HG03520 (cell line): Measurements from ENCODE around the gene ADARB2.
"Not testable (repeated sequence)": the region's sequence is repeated elsewhere in the genome, so short reads cannot be mapped to it uniquely, and the experiment has no call there.

ENCODE experiments used
- ATAC-seq: cut with Tn5 transposase; IDR thresholded peaks from one replicate; pipeline ENCODE4 v1.9.1; 2021; ENCODE audit warnings: mild to moderate bottlenecking, moderate library complexity; ENCODE audit not compliant: unreplicated experiment

Gene ADARB2

GRCh38 chr10:1171586-1171985 is 565.7 kb downstream of the ADARB2 start:
- no peak for ATAC-seq

GRCh38 chr10:1171182-1171581 is 566.1 kb downstream of the ADARB2 start:
- ATAC-seq, result no peak

- no peak for ATAC-seq
These were observed 566.5 kb downstream of the ADARB2 start for GRCh38 chr10:1170867-1171180.

GRCh38 chr10:1169981-1170866 is 567.1 kb downstream of the ADARB2 start:
- ATAC-seq, result no peak

- ATAC-seq, result no peak
These were observed 568.0 kb downstream of the ADARB2 start for GRCh38 chr10:1169186-1169885.

GRCh38 chr10:1168763-1169162 is 568.6 kb downstream of the ADARB2 start:
- no peak for ATAC-seq

GRCh38 chr10:1166828-1167275 is 570.5 kb downstream of the ADARB2 start:
- ATAC-seq, result no peak

GRCh38 chr10:1166101-1166827 is 571.1 kb downstream of the ADARB2 start:
- ATAC-seq, result no peak

- no peak for ATAC-seq
These were observed 573.5 kb downstream of the ADARB2 start for GRCh38 chr10:1163831-1164230.

- no peak for ATAC-seq
These were observed 574.1 kb downstream of the ADARB2 start for GRCh38 chr10:1163204-1163660.

- no peak for ATAC-seq
These were observed 574.7 kb downstream of the ADARB2 start for GRCh38 chr10:1162481-1163203.

GRCh38 chr10:1161315-1161673 is 576.0 kb downstream of the ADARB2 start:
- not testable (repeated sequence) for ATAC-seq

- ATAC-seq, result no peak
These were observed 576.6 kb downstream of the ADARB2 start for GRCh38 chr10:1160561-1161314.

- no peak for ATAC-seq
These were observed 577.9 kb downstream of the ADARB2 start for GRCh38 chr10:1159131-1160061.

- ATAC-seq, result not testable (repeated sequence)
These were observed 578.8 kb downstream of the ADARB2 start for GRCh38 chr10:1158536-1158935.

GRCh38 chr10:1158066-1158465 is 579.3 kb downstream of the ADARB2 start:
- ATAC-seq, result no peak

- ATAC-seq, result no peak
These were observed 579.8 kb downstream of the ADARB2 start for GRCh38 chr10:1157615-1157933.

GRCh38 chr10:1156921-1157614 is 580.3 kb downstream of the ADARB2 start:
- ATAC-seq, result no peak

GRCh38 chr10:1156616-1156886 is 580.8 kb downstream of the ADARB2 start:
- no peak for ATAC-seq
